ENCODE data around the gene STPG4.
"Not testable (repeated sequence)": the region's sequence is repeated elsewhere in the genome, so short reads cannot be mapped to it uniquely, and the experiment has no call there.

The STPG4 gene

GRCh38 chr2:47128705-47129104 lies 26.4 kb downstream of the STPG4 start:
- H3K27ac Mint-ChIP-seq, result no peak overlapping the region
- ATAC-seq (replicated peaks) (no peak), DNase-seq (no peak)
- H3K4me3 Mint-ChIP-seq, result no peak overlapping the region
- H3K4me1 Mint-ChIP-seq, result no peaks in the 10 kb centered on the region
- H3K27me3 Mint-ChIP-seq, result no peaks in the 10 kb centered on the region
- peaks cover 14 to 30% of the 10 kb centered on the region in 2 donors for H3K36me3 Mint-ChIP-seq
- peaks cover 0 to 5% of the 10 kb centered on the region in 2 donors for H3K9me3 Mint-ChIP-seq

- Mint-ChIP-seq H3K36me3 (peaks cover 14 to 30% of the 10 kb centered on the region in 2 donors), H3K9me3 (peaks cover 0 to 5% of the 10 kb centered on the region in 2 donors), H3K27me3 (no peaks in the 10 kb centered on the region), H3K27ac (no peak overlapping the region), H3K4me1 (no peaks in the 10 kb centered on the region), H3K4me3 (no peak overlapping the region)
- DNase-seq (no peak), ATAC-seq (replicated peaks) (no peak)
Measured at GRCh38 chr2:47127862-47128543, 27.1 kb downstream of the STPG4 start.

GRCh38 chr2:47126783-47127182 lies 28.3 kb downstream of the STPG4 start:
- no peak overlapping the region for H3K27ac Mint-ChIP-seq
- H3K4me3 Mint-ChIP-seq, result no peak overlapping the region
- no peak for ATAC-seq (replicated peaks)
- H3K36me3 Mint-ChIP-seq, result peaks cover 14 to 30% of the 10 kb centered on the region in 2 donors
- no peaks in the 10 kb centered on the region for H3K4me1 Mint-ChIP-seq
- H3K9me3 Mint-ChIP-seq, result peaks cover 0 to 5% of the 10 kb centered on the region in 2 donors
- no peaks in the 10 kb centered on the region for H3K27me3 Mint-ChIP-seq
- no peak for DNase-seq

GRCh38 chr2:47124740-47125139 lies 30.4 kb downstream of the STPG4 start:
- peaks cover 5 to 16% of the 10 kb centered on the region in 2 donors for H3K4me1 Mint-ChIP-seq
- not testable (repeated sequence) for H3K4me3 Mint-ChIP-seq; H3K9me3 Mint-ChIP-seq; DNase-seq; H3K27me3 Mint-ChIP-seq; ATAC-seq (replicated peaks); H3K27ac Mint-ChIP-seq
- H3K36me3 Mint-ChIP-seq, result peaks cover 10 to 22% of the 10 kb centered on the region in 2 donors

GRCh38 chr2:47120424-47120823 lies 34.7 kb downstream of the STPG4 start:
- H3K9me3 Mint-ChIP-seq, H3K27ac Mint-ChIP-seq, H3K27me3 Mint-ChIP-seq, DNase-seq, H3K36me3 Mint-ChIP-seq, H3K4me3 Mint-ChIP-seq: not testable (repeated sequence)
- peaks cover 5 to 16% of the 10 kb centered on the region in 2 donors for H3K4me1 Mint-ChIP-seq
- ATAC-seq (replicated peaks), result peak in 1 of 2 donors; percentile 41

GRCh38 chr2:47119001-47119400 lies 36.1 kb downstream of the STPG4 start:
- Mint-ChIP-seq H3K4me3 (no peak overlapping the region), H3K9me3 (no peaks in the 10 kb centered on the region), H3K4me1 (peaks cover 5 to 16% of the 10 kb centered on the region in 2 donors), H3K36me3 (no peaks in the 10 kb centered on the region), H3K27ac (no peak overlapping the region), H3K27me3 (no peaks in the 10 kb centered on the region)
- no peak for DNase-seq
- ATAC-seq (replicated peaks), result no peak

- Mint-ChIP-seq H3K4me1 (peaks cover 5 to 16% of the 10 kb centered on the region in 2 donors), H3K4me3 (no peak overlapping the region), H3K27ac (no peak overlapping the region), H3K9me3 (no peaks in the 10 kb centered on the region), H3K27me3 (no peaks in the 10 kb centered on the region), H3K36me3 (no peaks in the 10 kb centered on the region)
- DNase-seq, result no peak
- no peak for ATAC-seq (replicated peaks)
Measured at GRCh38 chr2:47118581-47118980, 36.5 kb downstream of the STPG4 start.

- no peaks in the 10 kb centered on the region for H3K4me1 Mint-ChIP-seq
- H3K27me3 Mint-ChIP-seq, result no peaks in the 10 kb centered on the region
- no peak overlapping the region for H3K27ac Mint-ChIP-seq
- H3K9me3 Mint-ChIP-seq, result no peaks in the 10 kb centered on the region
- no peaks in the 10 kb centered on the region for H3K36me3 Mint-ChIP-seq
- H3K4me3 Mint-ChIP-seq, result no peak overlapping the region
- DNase-seq (no peak), ATAC-seq (replicated peaks) (no peak)
Measured at GRCh38 chr2:47112665-47113435, 42.3 kb downstream of the STPG4 start.

- ATAC-seq (replicated peaks) (no peak), DNase-seq (no peak)
- Mint-ChIP-seq H3K9me3 (no peaks in the 10 kb centered on the region), H3K4me3 (no peak overlapping the region), H3K27me3 (no peaks in the 10 kb centered on the region), H3K36me3 (no peaks in the 10 kb centered on the region), H3K27ac (no peak overlapping the region), H3K4me1 (peaks cover 0 to 2% of the 10 kb centered on the region in 2 donors)
Measured at GRCh38 chr2:47109680-47110079, 45.4 kb downstream of the STPG4 start.

GRCh38 chr2:47109007-47109375 lies 46.1 kb downstream of the STPG4 start:
- H3K27ac Mint-ChIP-seq, result no peak overlapping the region
- no peak overlapping the region for H3K4me3 Mint-ChIP-seq
- H3K4me1 Mint-ChIP-seq, result peaks cover 0 to 2% of the 10 kb centered on the region in 2 donors
- no peaks in the 10 kb centered on the region for H3K9me3 Mint-ChIP-seq
- ATAC-seq (replicated peaks) (no peak), DNase-seq (no peak)
- no peaks in the 10 kb centered on the region for H3K27me3 Mint-ChIP-seq
- H3K36me3 Mint-ChIP-seq, result no peaks in the 10 kb centered on the region

GRCh38 chr2:47108267-47109006 lies 46.7 kb downstream of the STPG4 start:
- not testable (repeated sequence) for H3K9me3 Mint-ChIP-seq; H3K4me1 Mint-ChIP-seq; DNase-seq; H3K4me3 Mint-ChIP-seq; H3K36me3 Mint-ChIP-seq; H3K27me3 Mint-ChIP-seq; H3K27ac Mint-ChIP-seq; ATAC-seq (replicated peaks)

- not testable (repeated sequence) for H3K4me1 Mint-ChIP-seq, H3K9me3 Mint-ChIP-seq, H3K27ac Mint-ChIP-seq
Measured at GRCh38 chr2:47107201-47107600, 47.9 kb downstream of the STPG4 start.

GRCh38 chr2:47106231-47106630 lies 48.9 kb downstream of the STPG4 start:
- not testable (repeated sequence) for H3K36me3 Mint-ChIP-seq; H3K4me1 Mint-ChIP-seq; ATAC-seq (replicated peaks); H3K9me3 Mint-ChIP-seq; H3K4me3 Mint-ChIP-seq; H3K27me3 Mint-ChIP-seq; H3K27ac Mint-ChIP-seq; DNase-seq

More at GRCh38 chr2:47107201-47107600, 47.9 kb downstream of the STPG4 start:
- not testable (repeated sequence) for H3K36me3 Mint-ChIP-seq; ATAC-seq (replicated peaks); DNase-seq; H3K4me3 Mint-ChIP-seq; H3K27me3 Mint-ChIP-seq

GRCh38 chr2:47099712-47100111 lies 55.4 kb downstream of the STPG4 start:
- not testable (repeated sequence) for H3K4me3 Mint-ChIP-seq, H3K4me1 Mint-ChIP-seq

More at GRCh38 chr2:47099712-47100111, 55.4 kb downstream of the STPG4 start:
- DNase-seq; H3K36me3 Mint-ChIP-seq; H3K9me3 Mint-ChIP-seq; ATAC-seq (replicated peaks); H3K27ac Mint-ChIP-seq; H3K27me3 Mint-ChIP-seq: not testable (repeated sequence)

All from stimulated activated naive B cell treated with anti-CD40 and anti-IgM and Interleukin-4, amounts not matched to agents 10 μg/mL and 1 μg/mL and 100 μg/mL, for 72 hours (primary cell).